T-helper 9 cell (primary cell): ENCODE data around the gene CFDP1.

Experiments used
- DNase-seq: peaks from one replicate; pipeline ENCODE4 v3.0.0-alpha.2; 2020

The CFDP1 gene

DNA sequence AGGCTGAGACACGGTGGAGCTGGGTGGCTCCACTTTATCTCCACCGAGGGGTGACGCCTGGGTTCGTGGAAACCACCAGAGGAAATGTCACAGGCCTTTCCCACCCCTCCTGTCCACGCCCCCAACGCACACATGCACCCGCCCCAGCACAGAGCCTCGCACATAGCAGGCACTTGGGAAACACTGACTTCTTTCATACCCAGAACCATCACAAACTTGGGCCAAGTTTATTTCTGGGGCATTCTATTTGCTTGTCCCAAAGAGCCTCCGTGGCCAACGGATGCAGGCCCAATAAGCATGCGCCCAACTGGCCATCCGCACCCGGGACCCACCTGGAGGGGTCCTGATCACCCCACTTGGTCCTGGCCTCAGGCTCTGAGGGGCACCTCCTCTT, 185.2 kb downstream of the CFDP1 start:
- no peak for DNase-seq

GRCh38 chr16:75247249-75247648, 186.1 kb downstream of the CFDP1 start:
- no peak for DNase-seq

DNA sequence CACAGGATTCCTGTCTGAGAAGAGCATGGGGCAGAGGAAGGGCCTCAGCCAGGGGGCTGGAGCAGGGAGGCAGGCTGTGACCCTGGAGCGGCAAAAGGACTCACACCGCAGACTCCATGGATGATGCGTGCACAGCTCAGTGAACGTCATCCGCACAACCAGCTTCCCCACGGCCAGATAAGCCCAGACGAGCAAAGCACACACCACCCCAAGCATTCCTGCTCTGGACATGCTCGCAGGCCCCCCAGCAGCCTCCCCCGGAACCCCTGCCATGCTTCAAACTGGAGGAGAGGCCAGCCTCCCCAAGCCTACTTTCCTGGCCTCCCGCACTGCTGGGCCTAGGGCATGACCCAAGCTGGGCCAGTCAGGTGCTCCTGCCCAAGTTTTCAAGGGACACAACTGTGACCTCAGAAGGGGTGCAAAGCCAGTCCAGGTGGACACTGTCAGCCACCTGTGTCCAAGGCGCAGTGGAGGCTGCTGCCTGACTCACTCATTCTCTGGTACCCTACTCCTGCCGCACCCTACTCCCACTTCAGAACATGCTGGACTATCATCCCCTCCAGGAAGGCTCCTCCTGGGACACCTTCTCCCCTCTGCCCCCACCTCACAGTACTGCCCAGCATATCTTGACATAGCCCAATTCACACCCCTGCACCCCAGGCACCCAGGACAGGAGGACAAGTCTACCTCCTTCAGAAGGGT, 186.6 kb downstream of the CFDP1 start:
- no peak for DNase-seq

GRCh38 chr16:75244844-75245758, 188.2 kb downstream of the CFDP1 start:
- no peak for DNase-seq

DNA sequence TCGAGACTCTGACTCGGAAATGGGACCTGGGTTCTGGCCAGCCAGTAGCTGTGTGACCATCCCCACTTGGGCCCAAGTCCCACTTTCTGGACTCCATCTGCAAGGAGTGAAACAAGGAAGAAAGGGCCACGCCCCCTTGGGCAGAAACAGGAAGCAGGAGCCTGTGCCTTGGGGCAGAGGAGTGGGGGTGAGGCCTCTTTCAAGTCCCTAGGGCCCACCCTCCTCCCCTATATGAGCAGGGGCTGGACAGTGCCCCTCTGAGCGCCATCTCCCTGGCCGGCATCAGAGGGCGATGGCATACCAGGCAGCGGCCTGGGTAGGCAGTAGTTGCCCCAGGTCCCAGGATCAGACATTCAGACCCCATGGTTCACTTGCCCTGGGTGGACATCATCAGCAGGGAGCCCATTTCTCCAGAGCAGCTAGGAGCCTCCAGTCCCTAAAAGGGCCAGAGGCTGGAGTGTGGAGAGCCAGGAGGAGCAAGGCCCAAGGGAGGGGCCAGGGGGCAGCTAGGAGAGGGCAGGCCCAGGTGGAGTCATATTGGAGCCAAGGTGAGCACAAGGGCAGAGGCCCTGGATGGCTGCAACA, 189.0 kb downstream of the CFDP1 start:
- no peak for DNase-seq
